GM18951 (cell line): Measurements from ENCODE around the gene TMOD1.

Experiments
- POLR2A ChIP-seq: IDR thresholded peaks from 4 replicates; pipeline ENCODE4 v1.6.1; 2011; ENCODE audit warnings: mild to moderate bottlenecking; ENCODE audit not compliant: insufficient read length, insufficient read depth; ENCODE audit errors: extremely low read depth
- in situ Hi-C: fragments of 300-500 bp; cut with MboI; formaldehyde crosslinking; loops from one replicate; pipeline ENCODE4 v1.12.0; 2022; ENCODE audit warnings: low sequenced_read_pairs, mixed read lengths, inconsistent platforms; ENCODE audit not compliant: unreplicated experiment

TMOD1 gene

GRCh38 chr9:97625620-97626019 is 124.2 kb downstream of the TMOD1 start:
- in situ Hi-C loops = no loop called here
- no peak for TF ChIP-seq POLR2A

GRCh38 chr9:97627624-97628023 is 126.2 kb downstream of the TMOD1 start:
- no peak for TF ChIP-seq POLR2A
- in situ Hi-C loops = no loop called here

GRCh38 chr9:97628668-97629067 is 127.2 kb downstream of the TMOD1 start:
- TF ChIP-seq POLR2A = no peak
- in situ Hi-C loops = no loop called here

GRCh38 chr9:97629156-97629555 is 127.7 kb downstream of the TMOD1 start:
- no peak for TF ChIP-seq POLR2A
- in situ Hi-C loops = no loop called here

- TF ChIP-seq POLR2A = no peak
- in situ Hi-C loops = no loop called here
Measured at GRCh38 chr9:97630591-97630990, 129.1 kb downstream of the TMOD1 start.

GRCh38 chr9:97632248-97632984 is 130.9 kb downstream of the TMOD1 start:
- in situ Hi-C loops = no loop called here
- no peak for TF ChIP-seq POLR2A

GRCh38 chr9:97632985-97633858 is 131.8 kb downstream of the TMOD1 start, which contains the start of the genes NCBP1 and TSTD2:
TSS of gene NCBP1 (plus strand) at chr9:97633821. CDS start at chr9:97633882, 61 bp downstream.
TSS of gene TSTD2 (minus strand) at chr9:97633368. CDS start at chr9:97627562, 5,806 bp downstream.
- in situ Hi-C loops = no loop called here
- peak; percentile 97 for TF ChIP-seq POLR2A

GRCh38 chr9:97633859-97634490 is 132.5 kb downstream of the TMOD1 start:
- in situ Hi-C loops = no loop called here
- no peak for TF ChIP-seq POLR2A

GRCh38 chr9:97635026-97635425 is 133.6 kb downstream of the TMOD1 start:
- in situ Hi-C loops = no loop called here
- no peak for TF ChIP-seq POLR2A

GRCh38 chr9:97636903-97637302 is 135.4 kb downstream of the TMOD1 start:
- in situ Hi-C loops = no loop called here
- no peak for TF ChIP-seq POLR2A

GRCh38 chr9:97638666-97639065 is 137.2 kb downstream of the TMOD1 start:
- TF ChIP-seq POLR2A = no peak
- in situ Hi-C loops = no loop called here

- in situ Hi-C loops = no loop called here
- no peak for TF ChIP-seq POLR2A
Measured at GRCh38 chr9:97640325-97640724, 138.9 kb downstream of the TMOD1 start.

GRCh38 chr9:97645720-97646119 is 144.3 kb downstream of the TMOD1 start:
- no peak for TF ChIP-seq POLR2A
- in situ Hi-C loops = no loop called here
